Hematopoietic multipotent progenitor cell treated with erythropoietin and hydrocortisone succinate and interleukin-3 and kit ligand, for 4 days (in vitro differentiated cells): ENCODE measurements around the gene AP5S1.

Experiments
- DNase-seq: peaks from one replicate; pipeline ENCODE4 v3.0.0-alpha.2; 2015

AP5S1 gene

GRCh38 chr20:3794701-3795420, 25.5 kb upstream of the AP5S1 start:
- DNase-seq, result no peak

GRCh38 chr20:3795511-3796468, 24.6 kb upstream of the AP5S1 start, which contains the start of gene CDC25B:
CDC25B (plus strand) TSS chr20:3796310; CDS start chr20:3796532, 222 bp downstream.
- peak; percentile 97 for DNase-seq

- no peak for DNase-seq
Measured at GRCh38 chr20:3796477-3797225, 23.7 kb upstream of the AP5S1 start.

DNA sequence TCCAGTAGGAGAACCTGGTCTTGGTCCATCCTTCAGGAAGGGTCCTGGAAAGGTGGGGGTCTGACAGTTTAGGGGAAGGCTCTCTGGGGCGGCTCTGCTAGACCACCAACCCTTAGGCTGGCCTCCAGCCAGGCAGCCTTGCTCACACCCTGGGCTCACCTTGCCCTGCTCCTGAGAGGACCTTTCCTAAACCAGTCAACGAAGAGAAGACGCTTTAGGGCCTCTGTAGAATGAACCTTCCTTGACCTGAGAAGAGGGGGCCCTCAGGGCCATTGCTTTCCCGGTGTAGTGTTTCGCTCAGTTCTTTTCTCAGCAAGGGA, 23.2 kb upstream of the AP5S1 start:
- DNase-seq, result no peak

GRCh38 chr20:3797592-3798372, 22.6 kb upstream of the AP5S1 start:
- DNase-seq, result no peak

- no peak for DNase-seq
Measured at GRCh38 chr20:3798373-3798768, 22.0 kb upstream of the AP5S1 start.

- DNase-seq, result no peak
Measured at GRCh38 chr20:3798908-3799248, 21.5 kb upstream of the AP5S1 start.

DNA sequence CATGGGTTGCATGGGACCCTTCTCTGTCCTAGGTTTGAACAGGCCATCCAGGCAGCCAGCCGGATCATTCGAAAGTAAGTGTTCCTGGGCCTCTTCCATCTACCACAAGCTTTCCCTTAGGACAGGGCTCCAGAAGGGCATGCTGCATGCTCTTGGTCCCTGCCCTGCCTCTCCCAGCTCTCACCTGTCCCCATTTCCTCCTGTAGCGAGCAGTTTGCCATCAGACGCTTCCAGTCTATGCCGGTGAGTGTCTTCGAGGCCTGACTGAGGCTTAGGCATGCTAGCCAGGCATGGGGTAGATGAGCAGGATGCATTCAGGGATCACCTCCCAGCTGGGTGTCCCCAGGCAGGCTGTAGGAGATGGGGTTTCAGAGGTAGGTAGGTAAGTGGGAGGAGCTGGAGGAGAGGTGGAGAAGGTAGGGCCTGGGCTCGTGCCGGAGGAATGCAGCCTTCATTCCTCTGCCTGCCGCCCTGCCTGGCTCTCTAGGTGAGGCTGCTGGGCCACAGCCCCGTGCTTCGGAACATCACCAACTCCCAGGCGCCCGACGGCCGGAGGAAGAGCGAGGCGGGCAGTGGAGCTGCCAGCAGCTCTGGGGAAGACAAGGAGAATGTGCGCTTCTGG, 20.0 kb upstream of the AP5S1 start:
- DNase-seq, result no peak

DNA sequence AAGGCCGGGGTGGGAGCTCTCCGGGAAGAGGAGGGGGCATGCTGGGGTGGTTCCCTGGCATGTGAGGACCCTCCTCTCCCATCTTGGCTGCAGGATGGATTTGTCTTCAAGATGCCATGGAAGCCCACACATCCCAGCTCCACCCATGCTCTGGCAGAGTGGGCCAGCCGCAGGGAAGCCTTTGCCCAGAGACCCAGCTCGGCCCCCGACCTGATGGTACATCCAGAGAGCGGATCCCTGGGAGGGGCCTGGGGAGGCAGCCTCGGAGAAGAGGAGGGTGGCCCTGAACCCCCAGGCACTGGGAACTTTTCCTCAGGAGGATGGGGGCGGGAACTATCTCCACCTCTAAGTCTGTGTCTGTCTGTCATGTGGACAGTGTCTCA, 19.5 kb upstream of the AP5S1 start:
- DNase-seq, result no peak

DNA sequence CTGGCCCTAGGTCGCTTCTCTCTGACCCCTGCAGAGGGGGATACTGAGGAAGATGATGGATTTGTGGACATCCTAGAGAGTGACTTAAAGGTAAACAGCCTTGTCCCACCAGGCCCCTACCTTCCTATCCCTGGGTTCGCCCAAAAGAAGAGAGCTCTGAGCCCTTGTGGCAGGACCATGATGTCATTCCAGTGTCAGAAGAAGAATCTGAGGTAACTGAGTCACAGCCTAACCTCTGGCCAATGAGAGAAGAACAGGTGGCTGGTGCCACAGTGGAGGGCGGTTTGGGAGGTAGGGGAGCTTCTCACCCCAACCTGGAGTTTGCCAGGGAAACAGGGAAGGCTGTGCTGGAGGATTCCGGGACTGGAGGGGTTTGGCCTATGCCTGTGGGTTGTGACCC, 19.0 kb upstream of the AP5S1 start:
- DNase-seq, result no peak

- DNase-seq, result no peak
Measured at GRCh38 chr20:3801846-3802245, 18.5 kb upstream of the AP5S1 start.

- no peak for DNase-seq
Measured at GRCh38 chr20:3802524-3803239, 17.7 kb upstream of the AP5S1 start.

DNA sequence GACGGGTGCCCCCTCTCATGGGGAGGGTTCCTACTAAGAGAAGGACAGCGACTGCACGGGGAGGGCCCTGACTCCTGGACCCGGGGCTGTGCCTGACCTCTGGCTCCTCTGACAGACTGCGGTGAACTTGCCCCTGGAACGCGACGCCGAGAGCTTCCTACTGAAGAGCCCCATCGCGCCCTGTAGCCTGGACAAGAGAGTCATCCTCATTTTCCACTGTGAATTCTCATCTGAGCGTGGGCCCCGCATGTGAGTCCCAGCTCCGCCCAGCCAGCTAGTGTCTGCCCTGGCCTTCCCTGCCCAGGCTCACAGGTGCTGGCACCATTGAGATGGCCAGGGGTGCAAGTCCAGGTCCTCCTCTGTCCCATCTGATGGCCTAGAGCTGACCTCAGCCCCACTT, 17.1 kb upstream of the AP5S1 start:
- no peak for DNase-seq

DNA sequence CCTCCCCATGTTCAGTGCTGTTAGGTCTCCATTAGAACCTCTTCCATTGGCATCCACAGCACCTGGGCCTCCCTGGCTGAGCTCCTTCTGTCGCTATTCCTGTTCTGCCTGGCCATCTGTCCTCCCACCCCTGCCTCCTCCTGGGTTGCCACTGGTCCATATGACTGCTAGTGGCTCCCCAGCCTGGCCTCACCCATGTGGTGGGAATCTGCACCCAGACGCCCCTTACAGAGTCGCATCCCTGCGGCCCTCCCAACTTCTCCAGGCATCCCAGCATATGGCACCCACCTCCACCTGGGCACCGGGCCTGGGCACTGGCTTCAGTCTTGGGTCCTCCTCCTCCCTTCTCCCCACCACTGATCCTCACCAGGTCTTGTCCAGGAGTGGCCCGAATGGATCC, 16.5 kb upstream of the AP5S1 start:
- DNase-seq, result no peak

DNA sequence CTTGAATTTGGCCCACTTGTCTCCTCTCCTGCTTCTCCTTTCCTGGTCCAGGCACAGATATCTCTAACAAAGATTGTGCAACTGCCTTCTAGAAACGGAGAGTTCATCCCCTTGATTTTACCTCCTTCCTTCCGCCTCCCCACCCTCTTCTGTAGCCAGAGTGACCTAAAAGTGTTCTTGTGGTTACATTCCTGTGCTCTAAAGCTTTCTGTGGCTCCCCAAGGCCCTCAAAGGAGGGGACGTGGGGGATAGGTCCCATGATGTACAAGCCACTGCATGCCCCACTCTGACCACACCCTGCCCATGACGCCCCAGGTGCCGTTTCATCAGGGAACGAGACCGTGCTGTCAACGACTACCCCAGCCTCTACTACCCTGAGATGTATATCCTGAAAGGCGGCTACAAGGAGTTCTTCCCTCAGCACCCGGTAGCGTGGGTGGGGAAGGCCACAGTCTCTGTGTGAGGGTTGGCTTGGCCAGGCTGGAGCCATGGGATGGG, 16.0 kb upstream of the AP5S1 start:
- no peak for DNase-seq

- DNase-seq, result no peak
Measured at GRCh38 chr20:3804781-3805180, 15.6 kb upstream of the AP5S1 start.

GRCh38 chr20:3808544-3808943, 11.8 kb upstream of the AP5S1 start:
- DNase-seq, result no peak

DNA sequence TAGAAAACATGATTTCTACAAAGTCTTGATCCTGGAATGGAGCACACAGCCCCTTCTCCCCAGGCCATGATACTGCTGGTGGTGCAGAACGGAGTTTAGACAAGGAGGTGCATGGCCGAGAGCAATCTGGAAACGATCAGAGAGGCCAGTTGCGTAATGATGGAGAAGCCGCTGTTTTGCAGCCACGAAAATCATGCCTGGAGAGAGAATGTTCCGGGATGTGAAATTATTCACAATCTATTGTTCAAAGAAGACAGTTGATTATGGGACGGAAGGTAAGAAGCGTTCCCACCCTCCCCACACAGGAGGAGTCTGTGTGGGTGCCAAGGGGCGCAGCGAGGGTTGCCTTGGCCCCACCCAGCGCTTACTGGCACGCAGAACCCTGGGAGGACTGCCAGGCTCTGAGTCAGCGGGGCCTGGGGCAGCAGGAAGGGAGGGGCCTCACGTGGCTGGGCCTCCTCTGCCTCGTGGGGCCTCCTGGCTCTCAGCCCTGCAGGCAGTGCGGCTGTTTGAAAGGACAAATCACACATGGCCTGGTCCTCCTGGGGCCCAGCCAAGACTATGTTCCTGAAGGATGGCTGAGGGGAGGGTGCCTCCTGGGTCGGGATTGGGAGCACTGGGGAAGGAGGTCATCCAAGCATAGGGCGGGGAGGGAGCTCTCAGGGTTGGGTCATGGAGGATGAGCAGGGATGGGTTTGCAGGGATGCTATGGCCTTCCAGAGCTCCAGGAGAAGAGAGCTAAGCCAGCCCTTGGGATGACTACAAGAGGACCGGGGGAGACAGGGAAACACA, 8.7 kb upstream of the AP5S1 start:
- peak; percentile 98 for DNase-seq

DNA sequence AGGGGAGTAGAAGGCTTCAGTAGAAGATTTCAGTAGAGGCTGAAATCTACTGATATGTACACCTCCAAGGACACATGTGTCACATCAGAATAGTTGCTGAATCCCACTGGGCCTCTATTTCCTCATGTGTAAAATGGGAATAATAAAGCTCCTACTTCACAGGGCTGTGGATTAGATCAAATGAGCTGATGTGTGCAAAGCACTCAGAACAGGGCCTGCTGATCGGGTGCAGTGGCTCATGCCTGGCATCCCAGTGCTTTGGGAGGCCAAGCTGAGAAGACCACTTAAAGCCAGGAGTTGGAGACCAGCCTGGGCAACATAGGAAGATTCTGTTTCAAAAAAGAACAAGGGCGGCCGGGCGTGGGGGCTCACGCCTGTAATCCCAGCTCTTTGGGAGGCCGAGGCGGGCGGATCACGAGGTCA, 8.1 kb upstream of the AP5S1 start:
- DNase-seq, result peak; percentile 25
